ENCODE measurements around the gene DSC3. TPM values are rescaled to one million over a fixed set of nuclear protein-coding genes. Genes with fewer than 3 reads are reported as not detected.

The DSC3 gene
- total RNA-seq, 1 experiment from 2014 or later, result not detected

GRCh38 chr18:30997223-30997622 lies 45.3 kb downstream of the DSC3 start:
- H3K36me3 ChIP-seq (ENCODE audit: insufficient read depth, low read length, poor library complexity, severe bottlenecking), result no peaks in the 10 kb centered on the region
- no peak for TF ChIP-seq EZH2 (IDR thresholded peaks at IDR 0.05; ENCODE audit: borderline replicate concordance, low read depth, low read length, poor library complexity, severe bottlenecking)
- no peak for TF ChIP-seq CTCF (conservative IDR thresholded peaks at IDR 0.05; ENCODE audit: low read depth, low read length)
- no peak overlapping the region for H3K27ac ChIP-seq (ENCODE audit: low read depth, low read length, poor library complexity, severe bottlenecking)
- CTCF ChIA-PET, result no interaction called here
- H3K27me3 ChIP-seq (replicated peaks; ENCODE audit: insufficient read depth, low read depth, low read length, poor library complexity), result peaks cover 5% of the 10 kb centered on the region
- DNase-seq (ENCODE audit: low spot score), result no peak
- BruUV-seq (replicated peaks), result no TSS peak
- intact Hi-C loops (cut with micrococcal nuclease; ENCODE audit: unreplicated experiment), result no loop called here
- POLR2A ChIA-PET (ENCODE audit: low non-redundant PET), result no interaction called here
- no peaks in the 10 kb centered on the region for H3K4me1 ChIP-seq (ENCODE audit: insufficient read depth, low read length, poor library complexity, severe bottlenecking)
- H3K4me3 ChIP-seq (ENCODE audit: low read depth, low read length, poor library complexity, severe bottlenecking), result no peak overlapping the region
- H3K9me3 ChIP-seq (ENCODE audit: low read depth, low read length, poor library complexity, severe bottlenecking), result no peaks in the 10 kb centered on the region

GRCh38 chr18:30992231-30992630 lies 50.3 kb downstream of the DSC3 start:
- POLR2A ChIA-PET (ENCODE audit: low non-redundant PET), result no interaction called here
- intact Hi-C loops (cut with micrococcal nuclease; ENCODE audit: unreplicated experiment), result no loop called here
- BruUV-seq (replicated peaks), result no TSS peak

GRCh38 chr18:30991397-30991796 lies 51.1 kb downstream of the DSC3 start:
- H3K27me3 ChIP-seq (replicated peaks; ENCODE audit: insufficient read depth, low read depth, low read length, poor library complexity), result peaks cover 5% of the 10 kb centered on the region

More at GRCh38 chr18:30992231-30992630, 50.3 kb downstream of the DSC3 start:
- no peak for TF ChIP-seq CTCF (conservative IDR thresholded peaks at IDR 0.05; ENCODE audit: low read depth, low read length)
- TF ChIP-seq EZH2 (IDR thresholded peaks at IDR 0.05; ENCODE audit: borderline replicate concordance, low read depth, low read length, poor library complexity, severe bottlenecking), result no peak
- Histone ChIP-seq H3K4me3 (ENCODE audit: low read depth, low read length, poor library complexity, severe bottlenecking) (no peak overlapping the region), H3K27me3 (replicated peaks; ENCODE audit: insufficient read depth, low read depth, low read length, poor library complexity) (peaks cover 5% of the 10 kb centered on the region), H3K27ac (ENCODE audit: low read depth, low read length, poor library complexity, severe bottlenecking) (no peak overlapping the region), H3K4me1 (ENCODE audit: insufficient read depth, low read length, poor library complexity, severe bottlenecking) (no peaks in the 10 kb centered on the region), H3K9me3 (ENCODE audit: low read depth, low read length, poor library complexity, severe bottlenecking) (no peaks in the 10 kb centered on the region), H3K36me3 (ENCODE audit: insufficient read depth, low read length, poor library complexity, severe bottlenecking) (no peaks in the 10 kb centered on the region)
- DNase-seq (ENCODE audit: low spot score), result no peak
- CTCF ChIA-PET, result no interaction called here

More at GRCh38 chr18:30991397-30991796, 51.1 kb downstream of the DSC3 start:
- CTCF ChIA-PET, result no interaction called here
- no peak for TF ChIP-seq EZH2 (IDR thresholded peaks at IDR 0.05; ENCODE audit: borderline replicate concordance, low read depth, low read length, poor library complexity, severe bottlenecking)
- no peak for TF ChIP-seq CTCF (conservative IDR thresholded peaks at IDR 0.05; ENCODE audit: low read depth, low read length)
- H3K36me3 ChIP-seq (ENCODE audit: insufficient read depth, low read length, poor library complexity, severe bottlenecking), result no peaks in the 10 kb centered on the region
- BruUV-seq (replicated peaks), result no TSS peak
- no peak overlapping the region for H3K4me3 ChIP-seq (ENCODE audit: low read depth, low read length, poor library complexity, severe bottlenecking)
- intact Hi-C loops (cut with micrococcal nuclease; ENCODE audit: unreplicated experiment), result no loop called here
- no peaks in the 10 kb centered on the region for H3K9me3 ChIP-seq (ENCODE audit: low read depth, low read length, poor library complexity, severe bottlenecking)
- H3K27ac ChIP-seq (ENCODE audit: low read depth, low read length, poor library complexity, severe bottlenecking), result no peak overlapping the region
- DNase-seq (ENCODE audit: low spot score), result no peak
- POLR2A ChIA-PET (ENCODE audit: low non-redundant PET), result no interaction called here
- H3K4me1 ChIP-seq (ENCODE audit: insufficient read depth, low read length, poor library complexity, severe bottlenecking), result no peaks in the 10 kb centered on the region

Measured in A673 (cell line).